Measurements from ENCODE around the gene PROCA1. TPM values are rescaled to one million over a fixed set of nuclear protein-coding genes. Genes with fewer than 3 reads are reported as not detected.

The PROCA1 gene
- total and polyA plus RNA-seq, 2 of the 13 experiments (the other 11 are each of a cell fraction or from before 2014, with no cell fraction given) = 0.73 to 1.5 TPM

DNA sequence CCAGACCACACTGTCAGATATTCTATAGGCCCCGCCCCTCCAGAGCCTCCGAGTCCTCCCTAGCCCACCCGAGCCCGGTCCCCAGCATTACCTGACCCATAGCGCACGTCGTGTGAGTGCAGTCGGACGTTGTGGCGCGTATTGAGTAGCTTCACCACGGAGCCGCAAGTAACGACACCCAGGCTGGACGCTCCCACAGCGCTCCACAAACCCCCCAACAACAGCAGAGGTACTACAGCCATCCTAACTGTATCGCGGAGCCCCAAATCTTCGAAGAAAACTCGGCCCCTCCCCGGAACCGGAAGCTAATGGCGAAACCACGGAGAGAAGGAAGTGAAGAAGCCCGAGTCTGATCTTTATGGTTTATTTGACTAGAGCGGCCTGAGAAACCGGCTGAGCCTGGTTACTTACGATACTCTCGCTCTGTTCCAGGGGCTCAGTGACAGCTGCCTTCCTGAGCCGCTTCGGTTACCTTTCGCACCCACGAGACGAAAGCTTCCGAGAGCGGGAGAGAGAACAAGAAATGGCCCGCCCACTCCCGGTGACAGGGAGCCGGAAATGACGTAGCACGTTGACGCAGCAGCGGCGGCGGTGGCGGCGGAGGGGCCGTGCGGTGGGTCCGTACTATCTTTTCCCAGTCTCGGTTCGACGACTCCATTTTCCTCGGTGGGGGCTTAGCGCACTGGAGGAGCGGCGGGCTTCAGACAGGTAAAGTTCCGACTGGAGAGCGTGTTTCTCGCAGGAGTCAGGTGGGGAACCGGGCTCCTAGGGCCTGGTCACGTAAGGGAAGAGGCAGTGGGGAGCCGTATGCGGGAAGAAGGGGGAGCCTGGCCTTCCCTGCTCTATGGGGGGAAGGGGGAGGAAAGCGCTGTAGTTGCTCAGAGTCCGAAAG is 49.8 kb downstream of the PROCA1 start, which contains the start of the genes SDF2 and SUPT6H (continued):
- TF ChIP-seq, protein P1, sequence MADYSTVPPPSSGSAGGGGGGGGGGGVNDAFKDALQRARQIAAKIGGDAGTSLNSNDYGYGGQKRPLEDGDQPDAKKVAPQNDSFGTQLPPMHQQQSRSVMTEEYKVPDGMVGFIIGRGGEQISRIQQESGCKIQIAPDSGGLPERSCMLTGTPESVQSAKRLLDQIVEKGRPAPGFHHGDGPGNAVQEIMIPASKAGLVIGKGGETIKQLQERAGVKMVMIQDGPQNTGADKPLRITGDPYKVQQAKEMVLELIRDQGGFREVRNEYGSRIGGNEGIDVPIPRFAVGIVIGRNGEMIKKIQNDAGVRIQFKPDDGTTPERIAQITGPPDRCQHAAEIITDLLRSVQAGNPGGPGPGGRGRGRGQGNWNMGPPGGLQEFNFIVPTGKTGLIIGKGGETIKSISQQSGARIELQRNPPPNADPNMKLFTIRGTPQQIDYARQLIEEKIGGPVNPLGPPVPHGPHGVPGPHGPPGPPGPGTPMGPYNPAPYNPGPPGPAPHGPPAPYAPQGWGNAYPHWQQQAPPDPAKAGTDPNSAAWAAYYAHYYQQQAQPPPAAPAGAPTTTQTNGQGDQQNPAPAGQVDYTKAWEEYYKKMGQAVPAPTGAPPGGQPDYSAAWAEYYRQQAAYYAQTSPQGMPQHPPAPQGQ (CRISPR knock-in tag; IDR thresholded peaks at IDR 0.05; ENCODE audit: borderline replicate concordance) = no peak
- TF ChIP-seq ZNF660 (CRISPR knock-in tag; IDR thresholded peaks at IDR 0.05; ENCODE audit: borderline replicate concordance, low read depth) (no peak), ZNF577 (CRISPR knock-in tag; IDR thresholded peaks at IDR 0.05; ENCODE audit: borderline replicate concordance, low read depth) (no peak), NKX3-1 (CRISPR knock-in tag; IDR thresholded peaks at IDR 0.05) (no peak), ZFX (CRISPR knock-in tag; IDR thresholded peaks at IDR 0.05; ENCODE audit: low read depth) (peak; percentile 96), ZNF20 (CRISPR knock-in tag; IDR thresholded peaks at IDR 0.05) (no peak), ARNT2 (CRISPR knock-in tag; IDR thresholded peaks at IDR 0.05; ENCODE audit: low read depth) (no peak), ZNF34 (CRISPR knock-in tag; IDR thresholded peaks at IDR 0.05; ENCODE audit: borderline replicate concordance) (0 out of 2 replicates have a peak, but pooled peaks have one; percentile 49), ZNF816 (CRISPR knock-in tag; IDR thresholded peaks at IDR 0.05; ENCODE audit: borderline replicate concordance) (peak; percentile 53; the same call in 1 of the 2 replicates), ZNF3 (CRISPR knock-in tag; IDR thresholded peaks at IDR 0.05) (no peak), SIN3B (IDR thresholded peaks at IDR 0.05; ENCODE audit: low read length) (no peak), JDP2 (CRISPR knock-in tag; IDR thresholded peaks at IDR 0.05; ENCODE audit: borderline replicate concordance) (no peak), BCL6 (CRISPR knock-in tag; IDR thresholded peaks at IDR 0.05) (no peak), TP53 (CRISPR knock-in tag; conservative IDR thresholded peaks at IDR 0.05) (no peak), YEATS2 (CRISPR knock-in tag; IDR thresholded peaks at IDR 0.05; ENCODE audit: borderline replicate concordance) (peak; percentile 90), SRSF4 (IDR thresholded peaks at IDR 0.05; ENCODE audit: low read depth, low read length, poor library complexity, severe bottlenecking) (no peak)
- TF ChIP-seq, protein P2, sequence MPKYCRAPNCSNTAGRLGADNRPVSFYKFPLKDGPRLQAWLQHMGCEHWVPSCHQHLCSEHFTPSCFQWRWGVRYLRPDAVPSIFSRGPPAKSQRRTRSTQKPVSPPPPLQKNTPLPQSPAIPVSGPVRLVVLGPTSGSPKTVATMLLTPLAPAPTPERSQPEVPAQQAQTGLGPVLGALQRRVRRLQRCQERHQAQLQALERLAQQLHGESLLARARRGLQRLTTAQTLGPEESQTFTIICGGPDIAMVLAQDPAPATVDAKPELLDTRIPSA (CRISPR knock-in tag; IDR thresholded peaks at IDR 0.05; ENCODE audit: borderline replicate concordance) = no peak
- TF ChIP-seq, protein P3, sequence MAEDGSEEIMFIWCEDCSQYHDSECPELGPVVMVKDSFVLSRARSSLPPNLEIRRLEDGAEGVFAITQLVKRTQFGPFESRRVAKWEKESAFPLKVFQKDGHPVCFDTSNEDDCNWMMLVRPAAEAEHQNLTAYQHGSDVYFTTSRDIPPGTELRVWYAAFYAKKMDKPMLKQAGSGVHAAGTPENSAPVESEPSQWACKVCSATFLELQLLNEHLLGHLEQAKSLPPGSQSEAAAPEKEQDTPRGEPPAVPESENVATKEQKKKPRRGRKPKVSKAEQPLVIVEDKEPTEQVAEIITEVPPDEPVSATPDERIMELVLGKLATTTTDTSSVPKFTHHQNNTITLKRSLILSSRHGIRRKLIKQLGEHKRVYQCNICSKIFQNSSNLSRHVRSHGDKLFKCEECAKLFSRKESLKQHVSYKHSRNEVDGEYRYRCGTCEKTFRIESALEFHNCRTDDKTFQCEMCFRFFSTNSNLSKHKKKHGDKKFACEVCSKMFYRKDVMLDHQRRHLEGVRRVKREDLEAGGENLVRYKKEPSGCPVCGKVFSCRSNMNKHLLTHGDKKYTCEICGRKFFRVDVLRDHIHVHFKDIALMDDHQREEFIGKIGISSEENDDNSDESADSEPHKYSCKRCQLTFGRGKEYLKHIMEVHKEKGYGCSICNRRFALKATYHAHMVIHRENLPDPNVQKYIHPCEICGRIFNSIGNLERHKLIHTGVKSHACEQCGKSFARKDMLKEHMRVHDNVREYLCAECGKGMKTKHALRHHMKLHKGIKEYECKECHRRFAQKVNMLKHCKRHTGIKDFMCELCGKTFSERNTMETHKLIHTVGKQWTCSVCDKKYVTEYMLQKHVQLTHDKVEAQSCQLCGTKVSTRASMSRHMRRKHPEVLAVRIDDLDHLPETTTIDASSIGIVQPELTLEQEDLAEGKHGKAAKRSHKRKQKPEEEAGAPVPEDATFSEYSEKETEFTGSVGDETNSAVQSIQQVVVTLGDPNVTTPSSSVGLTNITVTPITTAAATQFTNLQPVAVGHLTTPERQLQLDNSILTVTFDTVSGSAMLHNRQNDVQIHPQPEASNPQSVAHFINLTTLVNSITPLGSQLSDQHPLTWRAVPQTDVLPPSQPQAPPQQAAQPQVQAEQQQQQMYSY (CRISPR knock-in tag; IDR thresholded peaks at IDR 0.05) = no peak

Measured in HepG2 (cell line).